KMS-11 (cell line): Measurements from ENCODE around the gene TULP4.

Experiments
- H2AFZ ChIP-seq: fragments of 200-600 bp; sonication (generic); 2 replicates; pipeline ENCODE4 v1.6.1; 2016; ENCODE audit warnings: antibody characterized with exemption, mixed run types, low read depth
- H3K27ac ChIP-seq: fragments of 200-600 bp; sonication (generic); 2 replicates; pipeline ENCODE4 v1.6.1; 2016; ENCODE audit warnings: mild to moderate bottlenecking, mixed run types
- H3K27me3 ChIP-seq: fragments of 200-600 bp; sonication (generic); 2 replicates; pipeline ENCODE4 v1.6.1; 2017; ENCODE audit warnings: mild to moderate bottlenecking, low read depth, mixed run types, moderate library complexity; ENCODE audit not compliant: insufficient read depth
- H3K36me3 ChIP-seq: fragments of 200-600 bp; sonication (generic); 2 replicates; pipeline ENCODE4 v1.6.1; 2017; ENCODE audit warnings: mild to moderate bottlenecking, mixed run types; ENCODE audit not compliant: insufficient read depth
- H3K4me1 ChIP-seq: fragments of 200-600 bp; sonication (generic); 2 replicates; pipeline ENCODE4 v1.6.1; 2016; ENCODE audit warnings: mild to moderate bottlenecking, low read depth, mixed run types; ENCODE audit not compliant: poor library complexity, severe bottlenecking
- H3K4me2 ChIP-seq: fragments of 200-600 bp; sonication (generic); 2 replicates; pipeline ENCODE4 v1.7.0; 2016; ENCODE audit warnings: mild to moderate bottlenecking, mixed run types
- H3K4me3 ChIP-seq: fragments of 200-600 bp; sonication (generic); IDR thresholded peaks from 2 replicates; pipeline ENCODE4 v1.6.1; 2017; ENCODE audit warnings: low read depth, low read length, mixed read lengths; ENCODE audit not compliant: insufficient read depth
- H3K79me2 ChIP-seq: fragments of 200-600 bp; sonication (generic); 2 replicates; pipeline ENCODE4 v1.6.1; 2016; ENCODE audit warnings: low read depth, mixed run types; ENCODE audit not compliant: insufficient read depth
- H3K9ac ChIP-seq: fragments of 200-600 bp; sonication (generic); 2 replicates; pipeline ENCODE4 v1.6.1; 2016; ENCODE audit warnings: mild to moderate bottlenecking, mixed run types
- H4K20me1 ChIP-seq: fragments of 200-600 bp; sonication (generic); 2 replicates; pipeline ENCODE4 v1.6.1; 2016; ENCODE audit warnings: mild to moderate bottlenecking, mixed run types; ENCODE audit not compliant: insufficient read depth
- TF ChIP-seq, protein P1 (sequence below): fragments of 200-600 bp; sonication (generic); conservative IDR thresholded peaks from 2 replicates; pipeline ENCODE4 v1.6.1; 2017; ENCODE audit warnings: low read depth, mild to moderate bottlenecking, antibody characterized with exemption, low read length, moderate library complexity, mixed read lengths

The TULP4 gene

GRCh38 chr6:158439255-158439654 is 127.0 kb downstream of the TULP4 start:
- TF ChIP-seq, protein P1, sequence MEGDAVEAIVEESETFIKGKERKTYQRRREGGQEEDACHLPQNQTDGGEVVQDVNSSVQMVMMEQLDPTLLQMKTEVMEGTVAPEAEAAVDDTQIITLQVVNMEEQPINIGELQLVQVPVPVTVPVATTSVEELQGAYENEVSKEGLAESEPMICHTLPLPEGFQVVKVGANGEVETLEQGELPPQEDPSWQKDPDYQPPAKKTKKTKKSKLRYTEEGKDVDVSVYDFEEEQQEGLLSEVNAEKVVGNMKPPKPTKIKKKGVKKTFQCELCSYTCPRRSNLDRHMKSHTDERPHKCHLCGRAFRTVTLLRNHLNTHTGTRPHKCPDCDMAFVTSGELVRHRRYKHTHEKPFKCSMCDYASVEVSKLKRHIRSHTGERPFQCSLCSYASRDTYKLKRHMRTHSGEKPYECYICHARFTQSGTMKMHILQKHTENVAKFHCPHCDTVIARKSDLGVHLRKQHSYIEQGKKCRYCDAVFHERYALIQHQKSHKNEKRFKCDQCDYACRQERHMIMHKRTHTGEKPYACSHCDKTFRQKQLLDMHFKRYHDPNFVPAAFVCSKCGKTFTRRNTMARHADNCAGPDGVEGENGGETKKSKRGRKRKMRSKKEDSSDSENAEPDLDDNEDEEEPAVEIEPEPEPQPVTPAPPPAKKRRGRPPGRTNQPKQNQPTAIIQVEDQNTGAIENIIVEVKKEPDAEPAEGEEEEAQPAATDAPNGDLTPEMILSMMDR = no peak
- Histone ChIP-seq H4K20me1 (no peaks in the 10 kb centered on the region), H3K4me1 (peaks cover 6% of the 10 kb centered on the region), H3K4me3 (no peak overlapping the region), H3K36me3 (no peaks in the 10 kb centered on the region), H3K27ac (no peak overlapping the region), H3K27me3 (no peaks in the 10 kb centered on the region), H3K79me2 (no peaks in the 10 kb centered on the region), H3K4me2 (no peak overlapping the region), H3K9ac (no peak overlapping the region), H2AFZ (no peak overlapping the region)

DNA sequence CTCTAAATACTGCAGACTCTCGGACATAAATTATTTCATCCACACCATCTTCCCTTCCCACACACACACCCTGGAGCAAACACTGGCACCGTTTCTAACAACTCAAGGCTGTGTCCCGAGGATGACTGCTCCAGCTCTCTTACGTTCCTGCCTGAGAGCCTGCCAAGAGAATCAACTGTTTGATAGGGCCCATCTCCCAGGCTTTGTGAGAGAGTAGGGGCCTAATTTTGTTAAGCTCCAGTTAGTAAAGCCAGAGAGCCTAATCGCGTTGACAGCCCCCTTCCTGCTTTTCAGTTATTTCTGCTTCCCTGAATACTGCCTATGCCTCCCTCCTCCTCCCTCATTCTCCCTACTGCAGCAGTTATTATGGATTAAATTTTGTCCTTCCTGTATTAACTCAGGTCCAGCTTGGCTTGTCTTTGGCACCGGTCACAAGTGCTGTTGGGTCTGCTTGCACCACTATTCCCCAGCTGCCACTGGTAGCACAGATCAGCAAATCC is 129.5 kb downstream of the TULP4 start:
- Histone ChIP-seq H3K4me1 (peaks cover 6% of the 10 kb centered on the region), H3K27ac (no peak overlapping the region), H3K4me2 (no peak overlapping the region), H3K36me3 (no peaks in the 10 kb centered on the region), H4K20me1 (no peaks in the 10 kb centered on the region), H3K79me2 (no peaks in the 10 kb centered on the region), H3K27me3 (no peaks in the 10 kb centered on the region), H3K4me3 (no peak overlapping the region), H2AFZ (no peak overlapping the region), H3K9ac (no peak overlapping the region)
- TF ChIP-seq, protein P1 = no peak

DNA sequence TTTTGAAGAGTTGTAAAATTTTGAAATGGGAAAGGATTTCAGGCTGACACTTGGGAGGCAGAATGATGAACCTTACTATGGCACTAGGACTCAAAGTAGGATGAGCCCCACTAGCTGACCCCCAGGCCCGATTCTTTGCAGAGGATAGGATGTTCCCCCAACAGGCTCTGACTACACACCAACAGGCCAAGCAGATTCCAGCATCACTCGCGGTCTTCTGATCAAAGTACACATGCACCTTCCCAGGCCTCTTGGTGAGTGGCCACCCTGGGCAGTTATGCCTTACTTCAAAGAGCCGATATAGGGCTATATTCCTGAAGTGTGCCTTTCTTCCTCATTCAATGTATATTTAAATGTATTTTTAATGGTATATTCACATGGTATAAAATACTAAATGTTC is 130.0 kb downstream of the TULP4 start:
- Histone ChIP-seq H3K27me3 (no peaks in the 10 kb centered on the region), H3K36me3 (no peaks in the 10 kb centered on the region), H3K4me2 (no peak overlapping the region), H3K4me3 (no peak overlapping the region), H3K79me2 (no peaks in the 10 kb centered on the region), H3K4me1 (peaks cover 6% of the 10 kb centered on the region), H4K20me1 (no peaks in the 10 kb centered on the region), H3K9ac (no peak overlapping the region), H2AFZ (no peak overlapping the region), H3K27ac (no peak overlapping the region)
- TF ChIP-seq, protein P1 = no peak

GRCh38 chr6:158445426-158446085 is 133.3 kb downstream of the TULP4 start:
- TF ChIP-seq, protein P1 = no peak
- H3K79me2 ChIP-seq = no peaks in the 10 kb centered on the region
- no peaks in the 10 kb centered on the region; the same call in 1 of the 2 replicates for H3K36me3 ChIP-seq

More at GRCh38 chr6:158445426-158446085, 133.3 kb downstream of the TULP4 start:
- H3K27ac ChIP-seq = no peak overlapping the region
- H4K20me1 ChIP-seq = no peaks in the 10 kb centered on the region
- H3K4me1 ChIP-seq = no peaks in the 10 kb centered on the region
- H3K4me3 ChIP-seq = no peak overlapping the region
- H3K4me2 ChIP-seq = no peak overlapping the region
- H2AFZ ChIP-seq = no peak overlapping the region
- no peaks in the 10 kb centered on the region for H3K27me3 ChIP-seq
- H3K9ac ChIP-seq = no peak overlapping the region
